NCI-H2227 treated with DMSO at 0.1 percent for 48 hours (cell line): ENCODE data around the gene CPED1.
"Not testable (repeated sequence)": the region's sequence is repeated elsewhere in the genome, so short reads cannot be mapped to it uniquely, and the experiment has no call there.

ENCODE experiments used
- DNase-seq: peaks from one replicate; lab custom pipeline; 2025; lab: John Stamatoyannopoulos, UW

Gene CPED1

DNA sequence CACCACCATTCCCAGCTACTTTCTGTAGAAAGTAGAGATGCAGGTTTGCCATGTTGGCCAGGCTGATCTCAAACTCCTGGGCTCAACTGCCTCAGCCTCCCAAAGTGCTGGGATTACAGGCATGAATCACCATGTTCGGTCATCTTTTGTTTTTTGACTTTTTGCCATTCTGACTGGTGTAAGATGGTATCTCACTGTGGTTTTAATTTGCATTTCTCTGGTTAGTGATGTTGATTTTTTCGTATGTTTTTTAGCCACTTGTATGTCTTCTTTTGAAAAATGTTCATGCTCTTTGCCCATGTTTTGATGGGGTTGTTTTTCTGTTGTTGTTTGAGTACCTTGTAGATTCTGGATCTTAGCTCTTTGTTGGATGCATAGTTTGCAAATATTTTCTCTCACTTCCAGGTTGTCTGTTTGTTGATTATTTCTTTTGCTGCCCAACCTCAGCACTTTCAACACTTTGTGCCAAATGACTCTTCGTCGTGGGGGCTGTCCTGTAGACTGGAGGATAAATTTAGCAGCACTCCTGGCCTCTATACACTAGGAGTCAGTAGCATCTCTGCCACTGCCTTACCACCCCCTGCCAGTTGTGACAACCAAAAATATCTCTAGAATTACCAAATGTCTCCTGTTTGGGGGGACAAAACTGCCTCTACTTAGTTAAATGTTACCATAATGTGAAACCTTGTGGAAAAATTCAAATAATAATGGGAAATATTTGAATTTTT, 6.5 kb upstream of the CPED1 start:
- DNase-seq = no peak

DNA sequence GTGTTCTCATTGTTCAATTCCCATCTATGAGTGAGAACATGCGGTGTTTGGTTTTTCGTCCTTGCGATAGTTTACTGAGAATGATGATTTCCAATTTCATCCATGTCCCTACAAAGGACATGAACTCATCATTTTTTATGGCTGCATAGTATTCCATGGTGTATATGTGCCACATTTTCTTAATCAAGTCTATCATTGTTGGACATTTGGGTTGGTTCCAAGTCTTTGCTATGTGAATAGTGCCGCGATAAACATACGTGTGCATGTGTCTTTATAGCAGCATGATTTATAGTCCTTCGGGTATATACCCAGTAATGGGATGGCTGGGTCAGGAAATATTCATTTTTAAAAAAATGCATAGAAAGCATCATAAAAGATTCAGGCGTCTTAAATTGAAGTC, 4.9 kb upstream of the CPED1 start:
- DNase-seq = not testable (repeated sequence)

DNA sequence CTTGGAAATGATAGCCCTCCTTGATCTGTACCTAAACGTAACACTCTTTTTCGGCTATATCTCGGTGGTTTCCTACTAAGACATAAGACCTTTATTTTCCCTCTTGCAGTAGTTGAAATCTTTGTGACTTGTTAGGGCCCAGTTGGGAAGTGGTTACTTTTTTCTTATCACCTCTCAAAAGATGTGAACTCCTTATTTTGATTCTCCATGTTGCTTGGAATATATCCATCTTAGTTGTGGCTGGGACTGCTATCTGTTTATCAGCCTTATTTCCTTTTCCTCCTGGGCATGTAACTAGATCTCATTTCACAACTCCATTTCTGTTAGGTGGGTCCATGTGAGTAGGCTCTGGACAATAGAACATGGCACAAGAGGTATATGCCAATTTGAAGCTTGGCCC, 4.1 kb upstream of the CPED1 start:
- no peak for DNase-seq

DNA sequence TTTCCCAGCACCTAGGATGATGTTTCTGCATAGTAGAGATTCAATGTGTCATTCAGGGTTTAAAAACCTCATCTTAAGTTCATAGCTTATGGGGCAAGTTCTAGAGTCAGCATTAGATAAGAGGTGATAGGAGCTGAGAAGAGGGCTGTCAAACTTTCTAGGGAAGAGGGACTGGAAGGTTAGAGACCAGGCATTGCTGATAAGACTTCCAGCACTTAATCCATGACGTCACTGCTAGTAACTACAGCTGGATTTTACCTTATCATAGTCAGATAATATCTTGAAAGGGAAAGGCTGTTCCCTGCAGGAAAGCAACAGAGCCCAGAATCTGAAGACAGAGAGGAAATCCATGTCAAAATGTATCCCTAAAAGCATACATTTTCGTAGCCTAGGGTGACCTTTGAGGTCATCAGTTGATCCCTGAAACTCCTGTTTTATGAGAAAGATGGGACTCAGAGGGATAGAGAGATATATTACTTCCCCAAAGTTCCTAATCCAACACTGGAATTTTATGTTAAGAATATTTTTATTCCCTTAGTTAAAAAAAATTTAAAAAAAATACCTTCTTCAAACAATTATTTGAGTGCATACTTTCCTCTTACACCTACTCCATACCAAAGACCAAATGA, 3.3 kb upstream of the CPED1 start:
- DNase-seq = no peak

DNA sequence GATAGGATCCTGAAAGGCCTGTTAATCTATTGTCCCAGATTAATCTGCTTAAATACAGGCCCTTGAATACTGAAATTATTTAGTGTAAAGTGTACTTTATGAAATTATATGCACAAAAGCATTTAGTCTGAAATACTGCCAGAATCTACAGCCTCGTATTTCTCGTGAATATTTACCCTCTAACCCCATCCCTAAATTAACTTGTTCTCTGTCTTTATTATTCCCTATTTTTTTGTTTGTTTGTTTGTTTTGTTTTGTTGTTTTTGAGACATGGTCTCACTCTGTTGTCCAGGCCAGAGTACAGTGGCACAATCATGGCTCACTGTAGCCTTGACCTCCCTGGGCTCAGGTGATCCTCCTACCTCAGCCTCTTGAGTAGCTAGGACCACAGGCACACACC, 2.7 kb upstream of the CPED1 start:
- no peak for DNase-seq

DNA sequence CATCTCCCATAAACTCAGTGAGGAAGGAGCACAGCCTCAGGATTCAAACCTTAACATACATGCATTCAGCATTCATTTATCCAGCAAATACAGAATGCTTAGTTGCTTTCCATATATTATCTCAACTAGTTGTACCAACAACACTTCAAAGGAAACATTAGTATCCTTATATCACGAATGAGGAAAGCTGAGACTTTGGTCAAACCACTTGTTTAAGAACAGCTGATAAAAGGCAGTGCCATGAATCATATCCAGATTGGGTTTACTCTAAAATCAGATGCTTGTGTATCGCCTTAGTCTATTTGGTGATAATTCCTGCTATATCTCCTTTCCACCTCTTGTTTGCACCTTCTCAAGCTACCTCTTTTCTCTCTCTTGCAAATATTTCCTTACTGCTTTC, 1.9 kb upstream of the CPED1 start:
- DNase-seq = no peak

DNA sequence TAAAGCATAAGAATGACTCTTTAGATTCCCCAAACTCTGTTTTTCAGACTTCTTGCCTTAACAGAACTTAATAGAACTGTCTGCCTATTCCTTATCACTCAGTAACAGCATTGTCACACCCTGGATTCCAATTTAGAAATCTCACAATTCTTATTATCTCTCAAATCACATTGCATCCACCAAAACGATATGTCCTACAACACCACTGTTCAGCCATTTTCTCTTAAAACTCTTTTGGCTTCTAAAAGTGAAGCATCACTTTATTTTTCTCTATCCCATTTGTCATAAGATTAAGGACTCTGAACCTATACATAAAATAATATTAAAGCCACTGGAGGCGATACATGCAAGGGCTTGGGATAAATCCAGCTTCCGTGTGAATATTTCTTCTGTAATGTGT, 1.2 kb upstream of the CPED1 start:
- no peak for DNase-seq

DNA sequence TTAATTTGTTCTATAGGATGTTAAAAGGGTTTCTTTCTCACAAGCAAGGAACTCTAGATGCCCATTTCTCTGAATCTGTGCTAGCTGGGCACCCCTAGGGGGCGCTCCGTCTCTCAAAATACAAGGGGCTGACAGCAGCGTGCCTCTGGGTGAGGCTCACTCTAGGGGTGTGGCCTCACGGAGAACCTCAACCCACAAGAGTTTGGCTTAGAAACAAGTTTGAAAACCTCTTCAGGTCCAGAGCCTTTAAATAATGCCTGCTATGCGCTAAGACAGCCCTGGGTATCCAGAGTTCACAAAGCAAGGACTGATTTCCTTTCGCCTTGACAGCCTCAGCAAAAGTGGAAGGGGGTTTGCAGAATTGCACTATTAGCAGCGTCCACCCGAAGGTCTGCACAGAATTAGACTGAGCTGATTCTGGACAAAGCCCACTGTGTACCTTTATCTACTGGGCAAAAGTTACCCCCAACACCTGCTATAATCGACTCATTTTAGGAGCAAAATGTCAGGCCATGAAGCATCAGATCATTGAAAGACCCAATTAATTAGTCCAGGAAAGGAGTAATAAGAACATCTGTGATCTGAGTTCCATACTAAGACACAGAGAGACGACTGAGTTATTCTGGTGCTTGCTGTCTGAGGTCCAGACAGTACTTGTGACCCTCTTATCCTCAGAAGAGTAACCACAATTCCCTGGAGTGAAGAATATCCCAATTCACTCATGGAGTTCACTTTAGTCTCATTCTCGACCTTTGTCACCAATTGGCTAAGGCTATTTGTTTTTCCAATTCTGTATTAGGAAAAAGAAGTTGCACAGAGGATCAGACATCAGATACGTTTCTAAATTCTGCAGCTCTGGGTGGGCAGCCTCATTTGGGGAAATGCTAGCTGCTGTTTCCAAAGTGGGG, 574 bp upstream of the CPED1 start:
- peak; percentile 82 for DNase-seq

DNA sequence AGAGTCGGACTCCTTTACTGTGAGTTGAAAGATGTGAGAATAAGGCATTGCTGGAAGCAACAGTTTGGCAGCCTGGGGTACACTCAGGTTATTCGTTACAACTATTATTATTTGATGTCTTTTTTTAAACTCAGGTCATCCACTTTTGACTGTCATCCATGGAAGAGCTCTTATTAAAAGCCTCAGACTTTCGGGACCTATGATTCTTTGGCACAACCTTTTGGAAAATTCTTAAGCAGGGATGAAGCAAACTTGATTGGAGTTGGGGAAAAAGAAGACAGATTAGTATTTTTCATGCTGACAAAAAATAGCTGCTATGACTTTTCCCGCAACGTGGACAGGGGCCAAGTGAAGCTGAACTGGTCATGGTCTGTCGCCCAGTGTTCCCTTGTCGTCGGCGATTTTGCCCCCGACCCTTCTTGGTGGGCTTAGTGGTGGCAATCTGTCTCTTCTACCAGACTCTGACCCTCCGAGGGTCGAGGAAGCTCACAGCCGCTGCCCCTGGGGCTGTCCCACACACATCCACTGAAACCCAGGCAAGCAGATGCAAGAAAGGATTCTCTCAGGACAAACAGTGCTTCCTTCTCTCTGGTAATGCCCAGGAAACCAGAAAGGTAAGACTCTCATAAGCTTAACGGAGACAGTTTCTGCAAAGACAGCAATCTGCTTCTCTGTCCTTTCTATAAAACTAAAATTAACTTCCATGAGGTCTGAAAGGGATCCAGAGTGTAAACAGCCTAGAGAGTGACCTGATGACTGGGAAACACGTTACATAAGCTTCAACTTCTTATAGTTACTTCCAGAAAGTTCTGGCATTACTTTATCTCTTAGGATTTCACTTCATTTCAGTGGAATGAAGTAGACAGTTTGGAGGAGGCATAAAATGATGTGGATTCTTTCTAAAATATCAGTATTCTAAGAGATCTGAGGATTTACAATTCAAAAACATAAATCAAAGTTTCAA, 1.0 kb downstream of the CPED1 start:
- no peak for DNase-seq

DNA sequence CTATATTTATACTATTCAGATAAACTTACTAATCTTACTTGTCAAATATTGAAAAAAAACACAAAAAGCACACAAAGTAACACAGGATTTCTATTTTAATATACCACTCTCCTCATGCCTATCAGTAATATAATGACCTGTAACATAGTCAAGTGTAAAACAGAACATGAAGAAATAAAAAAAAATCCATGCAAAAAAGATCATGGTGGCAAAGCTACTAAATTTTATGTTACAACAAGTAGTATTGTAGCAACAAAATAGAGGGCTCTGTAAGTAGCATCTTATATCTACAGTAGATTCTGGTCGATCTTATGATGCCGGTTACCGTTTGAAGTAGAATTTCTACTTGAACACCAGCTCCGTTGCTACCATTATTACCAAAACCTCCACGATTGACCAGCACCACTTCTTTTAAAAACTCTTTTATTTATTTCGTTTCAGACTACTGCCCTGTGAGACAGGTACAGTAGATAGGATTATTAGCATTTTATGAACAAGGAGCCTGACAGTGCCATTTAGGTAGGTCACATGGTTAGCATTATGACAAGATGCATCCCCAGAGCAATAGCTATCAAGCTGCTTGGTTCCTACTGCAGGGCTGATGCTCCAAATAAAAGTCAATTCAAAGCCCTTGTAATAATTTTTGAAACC, 2.1 kb downstream of the CPED1 start:
- no peak for DNase-seq

DNA sequence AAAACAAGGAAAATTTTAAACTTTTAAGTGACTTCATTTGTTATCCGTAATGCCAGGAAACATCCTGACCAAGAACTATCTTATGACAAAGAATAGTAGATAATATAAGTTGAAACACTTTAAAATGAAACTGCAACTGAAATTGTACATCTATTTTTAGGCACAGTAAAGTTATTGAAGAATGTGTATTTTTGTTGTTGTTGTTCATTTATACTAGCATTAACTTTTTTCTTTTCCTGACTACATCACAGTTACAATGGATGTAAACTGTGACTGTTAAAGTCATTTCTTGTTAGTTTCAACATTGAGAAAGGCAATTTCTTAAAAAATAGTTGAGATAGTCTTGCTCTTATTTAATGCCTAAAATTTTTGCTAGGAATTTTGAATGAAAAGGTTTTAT, 2.6 kb downstream of the CPED1 start:
- no peak for DNase-seq

DNA sequence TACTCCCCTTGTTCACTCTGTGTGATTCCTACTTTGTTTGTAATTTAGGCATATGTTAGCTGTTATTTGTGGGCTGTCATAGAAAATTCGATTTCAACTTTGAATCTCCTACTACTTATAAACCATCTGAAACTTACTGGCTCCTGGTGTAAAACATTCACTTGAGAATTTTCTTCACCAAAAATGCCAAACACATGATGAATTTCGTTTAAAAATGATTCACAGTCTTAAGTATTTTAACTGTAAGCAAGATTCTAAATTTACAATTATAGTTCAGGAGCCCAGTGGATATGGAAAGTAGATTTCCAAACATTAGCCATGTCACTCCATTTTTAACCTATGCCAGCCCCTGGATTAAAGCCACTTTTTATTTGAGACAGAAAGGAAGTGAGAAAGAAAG, 3.1 kb downstream of the CPED1 start:
- DNase-seq = no peak

DNA sequence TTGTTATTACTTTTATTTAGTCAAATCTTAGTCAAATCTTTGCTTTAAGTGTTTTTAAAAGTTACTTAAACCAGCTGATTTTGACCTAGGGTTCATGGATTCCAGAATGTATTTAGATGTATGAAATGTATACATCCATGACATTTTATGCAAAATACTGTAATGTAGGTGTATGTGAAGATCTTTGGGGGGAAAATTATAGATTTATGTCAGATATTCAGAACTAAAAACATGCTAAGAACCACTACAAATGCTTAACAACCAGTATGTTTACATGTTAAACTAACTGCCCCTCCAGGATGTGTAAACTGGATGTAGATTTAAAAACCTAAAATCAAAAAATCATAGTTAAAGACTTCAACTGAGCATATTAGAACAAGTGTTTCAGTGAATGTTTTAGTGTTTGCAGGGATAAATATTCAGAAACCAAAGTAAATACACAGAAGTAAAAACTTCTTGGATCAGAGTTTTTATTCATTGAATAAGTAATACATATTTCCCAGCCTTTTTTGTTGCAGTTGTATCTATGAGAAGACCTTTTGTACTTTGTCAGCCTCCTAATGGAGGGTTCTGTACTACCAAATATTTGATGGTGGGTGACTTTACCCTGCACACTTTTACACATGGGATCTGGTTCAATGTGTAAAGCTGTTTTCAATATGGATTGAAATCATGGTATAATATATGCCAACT, 3.9 kb downstream of the CPED1 start:
- no peak for DNase-seq

DNA sequence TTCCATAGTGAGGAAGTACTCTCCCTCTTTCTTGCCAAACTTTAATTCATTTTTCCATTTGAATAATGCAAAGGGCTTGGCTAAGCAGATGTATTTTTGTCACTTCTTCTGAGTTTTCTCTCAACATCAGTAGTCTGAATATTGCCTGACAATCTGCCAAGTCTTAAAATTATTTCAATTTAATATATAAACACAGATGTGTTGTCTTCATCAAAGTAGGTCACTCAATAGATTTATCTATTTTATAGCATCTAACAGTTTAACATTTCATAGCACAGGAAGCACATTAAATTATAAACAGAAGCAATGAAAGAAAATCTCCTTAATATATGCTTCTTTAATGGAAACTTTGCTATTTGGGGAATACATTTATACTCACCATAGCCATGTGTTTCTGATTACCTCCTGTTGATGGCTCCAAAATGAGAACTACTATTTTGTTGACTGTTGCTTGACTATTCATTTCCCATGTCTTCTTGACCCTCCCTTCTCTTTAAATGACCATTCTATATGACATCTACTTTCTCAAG, 4.5 kb downstream of the CPED1 start:
- no peak for DNase-seq

DNA sequence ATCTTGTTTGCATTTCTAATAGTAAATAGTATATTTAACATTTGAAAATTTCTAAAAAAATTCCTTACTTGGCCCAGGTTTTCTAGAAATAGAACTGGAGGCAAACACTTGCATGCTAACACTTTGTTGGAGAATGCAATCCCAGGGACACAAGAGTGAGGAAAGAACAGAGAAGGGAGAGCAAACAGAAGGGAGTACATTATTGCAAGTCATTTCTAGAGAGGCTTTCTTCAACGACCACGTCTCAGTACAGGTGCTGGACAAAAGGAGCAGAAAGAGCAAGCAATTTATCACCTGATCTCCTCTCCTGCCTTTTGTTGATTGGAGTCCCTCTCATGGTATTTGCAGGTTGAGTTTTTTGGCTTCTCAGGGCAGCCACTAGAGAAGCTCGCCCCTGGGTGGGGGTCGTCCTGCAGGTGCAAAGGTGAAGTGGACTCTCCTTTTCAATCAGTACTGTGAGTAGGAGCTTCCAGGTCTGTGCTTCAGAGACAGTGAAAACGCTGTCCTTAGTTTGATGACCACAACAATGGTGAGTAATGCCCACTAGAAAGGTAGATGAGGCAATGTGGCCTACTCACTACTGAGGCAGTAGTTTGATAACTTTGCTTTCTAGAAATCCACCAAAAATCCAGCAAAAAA, 5.2 kb downstream of the CPED1 start:
- no peak for DNase-seq

DNA sequence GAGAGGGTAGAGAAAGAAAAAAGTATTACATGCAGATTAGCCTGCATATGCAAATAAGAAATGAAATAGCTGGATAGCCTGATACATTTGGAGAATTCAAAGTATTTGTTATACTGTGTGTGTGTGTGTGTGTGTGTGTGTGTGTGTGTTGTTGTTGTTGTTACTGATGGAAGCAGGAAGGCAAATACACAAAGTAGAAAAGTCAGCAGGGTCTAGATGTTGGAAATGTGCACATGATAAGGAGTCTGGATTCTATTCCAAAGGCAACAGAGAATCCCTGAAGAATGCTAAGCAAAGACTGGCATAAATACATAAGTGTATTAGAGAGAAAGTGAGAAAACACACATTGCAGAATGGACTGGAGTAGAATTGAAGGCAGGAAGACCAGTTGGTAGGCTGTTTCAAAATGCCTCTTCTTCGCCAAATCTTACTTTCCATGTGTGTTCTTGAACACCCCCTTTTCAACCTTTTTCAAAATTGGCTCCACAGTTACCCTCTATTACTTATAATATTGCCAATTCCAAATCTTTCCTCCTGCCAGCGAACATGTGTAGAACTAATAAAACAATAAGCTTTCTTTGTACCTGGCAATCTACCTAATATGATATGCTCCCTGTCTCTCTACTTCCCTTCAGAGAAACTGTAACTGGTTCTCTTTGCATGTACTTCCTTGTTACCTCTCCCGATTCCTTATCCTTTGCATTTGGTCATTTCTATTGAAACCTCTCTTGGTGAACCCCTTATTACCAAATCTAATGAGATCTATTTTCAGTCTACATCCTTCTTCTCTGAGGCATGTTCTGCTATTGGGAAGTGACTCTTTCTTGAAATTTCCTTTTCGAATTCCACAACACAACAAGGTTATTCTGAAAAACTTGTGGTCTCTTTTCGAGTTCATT, 6.2 kb downstream of the CPED1 start:
- DNase-seq = no peak

DNA sequence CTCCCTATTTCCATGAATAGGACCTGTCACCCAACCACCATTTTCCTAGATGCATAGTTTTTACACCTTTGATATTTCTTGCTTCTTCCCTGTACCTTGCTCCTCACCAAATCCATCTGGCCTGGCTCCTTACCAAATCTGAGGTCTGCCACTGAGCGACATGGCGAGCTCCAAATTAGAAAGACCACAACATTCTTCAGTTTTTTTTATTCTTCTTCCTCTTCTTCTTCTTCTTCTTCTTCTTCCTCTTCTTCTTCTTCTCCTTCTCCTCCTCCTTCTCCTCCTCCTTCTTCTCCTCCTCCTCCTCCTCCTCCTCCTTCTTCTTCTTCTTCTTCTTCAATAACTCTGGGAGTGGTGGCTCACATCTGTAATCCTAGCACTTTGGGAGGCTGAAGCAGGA, 7.1 kb downstream of the CPED1 start:
- DNase-seq = no peak

DNA sequence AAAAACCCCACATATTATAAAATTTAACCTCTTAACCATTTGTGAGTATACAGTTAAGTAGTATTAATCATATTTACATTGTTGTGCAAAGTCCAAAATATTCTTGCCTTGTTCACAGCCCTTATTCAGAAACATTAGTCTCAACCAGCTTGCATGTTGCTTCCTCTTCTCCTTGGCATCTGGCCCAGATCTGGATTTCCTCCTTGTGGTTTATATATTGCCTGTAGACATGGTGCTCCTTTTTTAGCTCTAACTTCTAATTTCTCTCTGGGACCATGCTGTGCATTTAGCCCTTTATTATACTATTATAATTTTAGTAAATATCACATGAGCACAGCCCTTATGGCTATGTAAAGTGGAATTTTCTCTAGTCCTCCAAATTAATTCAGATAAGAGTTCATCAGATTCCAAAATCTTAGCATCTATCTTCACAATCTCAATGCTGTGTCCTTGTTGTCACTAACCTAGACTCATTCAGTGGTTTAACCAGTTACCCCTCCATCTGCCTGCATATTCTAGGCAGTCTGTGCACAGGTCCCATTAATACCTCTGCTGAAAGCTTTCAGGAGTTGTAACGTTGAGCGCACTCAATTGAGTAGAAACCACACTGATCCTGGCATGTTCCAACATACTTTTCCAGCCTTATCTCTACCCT, 7.9 kb downstream of the CPED1 start:
- no peak for DNase-seq
